HCT116 (cell line): ENCODE measurements around the gene COTL1. TPM values are rescaled to one million over a fixed set of nuclear protein-coding genes. Genes with fewer than 3 reads are reported as not detected.

Experiments used
- ATAC-seq: fragments of 200-7000 bp; cut with Tn5 transposase; 2 replicates; pipeline ENCODE4 v1.9.1; 2020; ENCODE audit warnings: mild to moderate bottlenecking, moderate library complexity
- BruUV-seq: library from RNA; stranded (reverse); fragments of 400-500 nt; replicated peaks from 2 replicates; lab custom pipeline; 2021; lab: Mats Ljungman, UMichigan
- CTCF ChIA-PET: fragments of 300-600 bp; sonication (Branson Sonifier 250); formaldehyde crosslinking; loops from one replicate; lab custom pipeline; 2021; ENCODE audit warnings: antibody characterized with exemption; lab: Charles Lee
- POLR2A ChIA-PET: fragments of 300-600, 350-600 bp; sonication (Branson Sonifier 250); formaldehyde crosslinking; loops from one replicate; lab custom pipeline; 2021; ENCODE audit warnings: antibody characterized with exemption; lab: Charles Lee
- RAD21 ChIA-PET, 2 experiments: fragments of 300-600 bp; sonication (Branson Sonifier 250); formaldehyde crosslinking; loops; one replicate each; lab custom pipeline; 2023; ENCODE audit warnings: low total read pairs in 2 of 2; ENCODE audit not compliant: uncharacterized antibody in 2 of 2, unreplicated experiment in 2 of 2, low non-redundant PET in 1 of 2; lab: Charles Lee
- DNase-seq: peaks from one replicate; pipeline ENCODE4 v3.0.0-alpha.2; 2010; ENCODE audit warnings: low read depth, low spot score
- H2AFZ ChIP-seq: fragments of 200-600 bp; shearing (Covaris generic), sonication (generic); 2 replicates; pipeline ENCODE4 v1.6.1; 2017; ENCODE audit warnings: low read depth, mixed run types, mixed read lengths, antibody characterized with exemption, low read length; ENCODE audit not compliant: poor library complexity, severe bottlenecking
- H3K27ac ChIP-seq: 2 replicates; pipeline ENCODE4 v1.5.1; 2012; ENCODE audit warnings: low read depth, low read length
- H3K27me3 ChIP-seq: fragments of 200-600 bp; sonication (generic); 2 replicates; pipeline ENCODE4 v1.6.1; 2016; ENCODE audit warnings: mixed run types, low read length, mixed read lengths; ENCODE audit not compliant: insufficient read depth
- H3K36me3 ChIP-seq, 2 experiments: fragments of 200-500 bp in 1 of 2; fragments of 200-600 bp in 1 of 2; sonication (Bioruptor generic) in 1 of 2; sonication (generic) in 1 of 2; 2 replicates each; pipeline versions ENCODE4 v1.5.1 to v1.6.1; 2014 to 2016; ENCODE audit warnings: low read length in 2 of 2, inconsistent platforms in 1 of 2, mixed read lengths in 1 of 2, mixed run types in 1 of 2; ENCODE audit not compliant: insufficient read depth in 2 of 2, control insufficient read depth in 1 of 2
- H3K4me1 ChIP-seq, 2 experiments: fragments of 200-600 bp in 1 of 2; sonication (generic) in 1 of 2; 2 replicates each; pipeline versions ENCODE4 v1.5.1 to v1.6.1; 2012 to 2017; ENCODE audit warnings: low read length in 2 of 2, inconsistent platforms in 1 of 2, mild to moderate bottlenecking in 1 of 2, mixed read lengths in 1 of 2, mixed run types in 1 of 2, moderate library complexity in 1 of 2; ENCODE audit not compliant: insufficient read depth in 2 of 2, control insufficient read depth in 1 of 2
- H3K4me2 ChIP-seq: fragments of 200-600 bp; sonication (generic); 2 replicates; pipeline ENCODE4 v1.6.1; 2017; ENCODE audit warnings: mixed run types, low read length, mixed read lengths
- H3K4me3 ChIP-seq, 2 experiments: fragments of 200-600 bp in 1 of 2; sonication (generic) in 1 of 2; replicated peaks in 1 of 2; 2 replicates each; pipeline ENCODE4 v1.5.1; 2011 to 2016; ENCODE audit warnings: low read length in 2 of 2, control low read depth in 1 of 2, low read depth in 1 of 2, mild to moderate bottlenecking in 1 of 2, mixed read lengths in 1 of 2, mixed run types in 1 of 2
- H3K79me2 ChIP-seq: fragments of 200-600 bp; sonication (generic); 2 replicates; pipeline ENCODE4 v1.6.1; 2017; ENCODE audit warnings: mild to moderate bottlenecking, mixed run types, low read length, moderate library complexity, mixed read lengths; ENCODE audit not compliant: insufficient read depth
- H3K9ac ChIP-seq: fragments of 200-600 bp; sonication (generic); 2 replicates; pipeline ENCODE4 v1.6.1; 2016; ENCODE audit warnings: low read length, mixed read lengths
- H3K9me2 ChIP-seq: fragments of 200-600 bp; sonication (generic), shearing (Covaris generic); 2 replicates; pipeline ENCODE4 v1.6.1; 2017; ENCODE audit warnings: mixed run types, mild to moderate bottlenecking, moderate library complexity; ENCODE audit not compliant: insufficient read depth
- H3K9me3 ChIP-seq, 2 experiments: fragments of 200-500 bp in 1 of 2; fragments of 200-600 bp in 1 of 2; sonication (Bioruptor generic) in 1 of 2; sonication (generic) in 1 of 2; 2 replicates each; pipeline ENCODE4 v1.6.1; 2014 to 2017; ENCODE audit warnings: low read length in 2 of 2, mixed read lengths in 2 of 2, inconsistent platforms in 1 of 2, low read depth in 1 of 2, mild to moderate bottlenecking in 1 of 2, mixed run types in 1 of 2, moderate library complexity in 1 of 2; ENCODE audit not compliant: control insufficient read depth in 1 of 2, insufficient read depth in 1 of 2
- H4K20me1 ChIP-seq: fragments of 200-600 bp; sonication (generic), shearing (Covaris generic); 2 replicates; pipeline ENCODE4 v1.6.1; 2017; ENCODE audit warnings: mixed run types, mild to moderate bottlenecking, moderate library complexity; ENCODE audit not compliant: insufficient read depth
- CEBPB ChIP-seq: IDR thresholded peaks from 2 replicates; pipeline ENCODE4 v1.6.1; 2012; ENCODE audit warnings: low read depth
- EGR1 ChIP-seq: IDR thresholded peaks from 2 replicates; pipeline ENCODE4 v1.6.1; 2012; ENCODE audit warnings: low read depth
- ELF1 ChIP-seq: IDR thresholded peaks from 2 replicates; pipeline ENCODE4 v1.6.1; 2012; ENCODE audit warnings: low read depth, borderline replicate concordance
- EZH2 ChIP-seq: fragments of 200-600 bp; sonication (generic); IDR thresholded peaks from 2 replicates; pipeline ENCODE4 v1.6.1; 2017; ENCODE audit warnings: antibody characterized with exemption, mixed run types
- EZH2phosphoT487 ChIP-seq: fragments of 200-600 bp; IDR thresholded peaks from 2 replicates; pipeline ENCODE4 v1.6.1; 2018; ENCODE audit warnings: antibody characterized with exemption, borderline replicate concordance
- FOSL1 ChIP-seq: IDR thresholded peaks from 2 replicates; pipeline ENCODE4 v1.6.1; 2012; ENCODE audit warnings: low read depth
- JUND ChIP-seq: IDR thresholded peaks from 2 replicates; pipeline ENCODE4 v1.6.1; 2012
- POLR2A ChIP-seq: IDR thresholded peaks from 2 replicates; pipeline ENCODE4 v1.7.0; 2011; ENCODE audit warnings: borderline replicate concordance; ENCODE audit not compliant: insufficient read depth, insufficient read length; ENCODE audit errors: extremely low read depth
- POLR2AphosphoS5 ChIP-seq: IDR thresholded peaks from 2 replicates; pipeline ENCODE4 v1.6.1; 2011; ENCODE audit warnings: mild to moderate bottlenecking, low read depth, low read length, moderate library complexity
- RAD21 ChIP-seq: IDR thresholded peaks from 2 replicates; pipeline ENCODE4 v1.6.1; 2012; ENCODE audit warnings: low read depth, mild to moderate bottlenecking
- SIN3A ChIP-seq: IDR thresholded peaks from 2 replicates; pipeline ENCODE4 v1.6.1; 2012; ENCODE audit warnings: low read depth
- SRF ChIP-seq: IDR thresholded peaks from 2 replicates; pipeline ENCODE4 v1.6.1; 2012; ENCODE audit warnings: low read depth
- TCF7L2 ChIP-seq: IDR thresholded peaks from 2 replicates; pipeline ENCODE4 v1.7.0; 2011; ENCODE audit warnings: borderline replicate concordance, inconsistent platforms; ENCODE audit not compliant: insufficient read depth, insufficient read length; ENCODE audit errors: extremely low read depth
- YY1 ChIP-seq: IDR thresholded peaks from 2 replicates; pipeline ENCODE4 v1.6.1; 2011; ENCODE audit warnings: low read length, low read depth, moderate library complexity, mild to moderate bottlenecking; ENCODE audit not compliant: insufficient replicate concordance; ENCODE audit errors: extremely low read depth
- ZFX ChIP-seq: fragments of 450-650 bp; IDR thresholded peaks from 2 replicates; pipeline ENCODE4 v1.6.1; 2017
- intact Hi-C: fragments of 100-400 bp; cut with micrococcal nuclease; formaldehyde crosslinking; loops from 2 replicates; pipeline ENCODE4 v1.10.0; 2022
- total RNA-seq: library from RNA; stranded (reverse); gene quantifications from one replicate; pipeline ENCODE4 v1.2.1, GENCODE V29; 2021; ENCODE audit not compliant: unreplicated experiment
- TF ChIP-seq, protein P1 (sequence below), 3 experiments: fragments of 200-600 bp in 1 of 3; sonication (generic) in 1 of 3; IDR thresholded peaks in 2 of 3; conservative IDR thresholded peaks in 1 of 3; 2 replicates each; pipeline ENCODE4 v1.5.1; 2012 to 2017; ENCODE audit warnings: low read depth in 2 of 3, low read length in 2 of 3, antibody characterized with exemption in 1 of 3, borderline replicate concordance in 1 of 3, control low read depth in 1 of 3, mild to moderate bottlenecking in 1 of 3, mixed read lengths in 1 of 3, mixed run types in 1 of 3, moderate library complexity in 1 of 3; ENCODE audit not compliant: insufficient read depth in 1 of 3
- TF ChIP-seq, protein P2 (sequence below): IDR thresholded peaks from 2 replicates; pipeline ENCODE4 v1.6.1; 2011; ENCODE audit warnings: mild to moderate bottlenecking, low read length, moderate library complexity; ENCODE audit not compliant: insufficient replicate concordance; ENCODE audit errors: extremely low read depth
- TF ChIP-seq, protein P3 (sequence below): IDR thresholded peaks from 2 replicates; pipeline ENCODE4 v1.6.1; 2012

COTL1 gene
- total RNA-seq, 1 experiment from 2014 or later, result 276 TPM

DNA sequence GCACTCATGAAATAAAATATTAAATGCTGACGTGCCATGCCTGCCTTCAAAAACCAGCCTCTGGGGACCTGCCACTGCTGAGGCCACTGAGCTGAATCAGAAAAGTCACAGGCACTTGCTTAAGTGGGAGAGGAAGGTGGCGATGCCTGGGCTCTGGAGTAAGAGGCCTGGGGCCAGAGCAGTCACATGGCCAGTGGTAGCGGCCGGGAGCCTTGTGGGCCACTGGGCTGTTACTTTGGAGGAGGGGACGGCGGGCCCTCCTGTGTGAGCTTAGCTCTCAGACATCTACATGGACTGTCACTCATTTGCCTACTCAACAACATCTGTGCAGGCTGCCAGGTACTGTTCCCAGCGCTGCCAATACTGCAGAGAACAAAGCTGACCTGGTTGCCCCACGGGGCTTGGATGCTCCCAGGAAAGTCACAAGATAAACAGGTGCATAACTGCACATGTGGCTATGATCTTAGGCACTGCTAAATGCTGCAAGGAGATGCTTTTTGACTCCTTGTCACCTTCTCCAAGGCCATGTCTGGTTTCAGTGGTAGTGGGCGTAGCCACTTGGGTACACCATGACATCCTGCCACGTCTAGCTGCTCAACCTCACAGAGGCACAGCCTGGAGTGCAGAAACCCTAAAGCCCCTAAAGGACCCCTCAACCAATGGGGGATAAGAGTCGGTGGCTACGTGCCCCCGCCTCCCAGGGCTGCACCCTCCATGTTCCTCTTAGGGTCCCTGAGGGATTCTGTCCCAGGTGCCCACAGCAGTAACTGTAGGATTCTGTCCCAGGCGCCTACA lies 11.6 kb downstream of the COTL1 start:
- Histone ChIP-seq H3K36me3 (peaks cover 0 to 7% of the 10 kb centered on the region in 2 experiments; a peak in 1 of 4 replicates), H3K4me3 (no peak overlapping the region), H2AFZ (no peak overlapping the region), H3K4me2 (no peak overlapping the region), H3K79me2 (peaks cover 93% of the 10 kb centered on the region), H3K9ac (no peak overlapping the region), H3K9me2 (no peaks in the 10 kb centered on the region), H4K20me1 (peaks cover 4% of the 10 kb centered on the region; the same call in 1 of the 2 replicates), H3K9me3 (no peaks in the 10 kb centered on the region), H3K27me3 (no peaks in the 10 kb centered on the region), H3K4me1 (peaks cover 31 to 54% of the 10 kb centered on the region in 2 experiments), H3K27ac (no peak overlapping the region)
- TF ChIP-seq YY1 (no peak), ZFX (no peak), JUND (no peak), EGR1 (no peak), SIN3A (no peak), FOSL1 (no peak), CEBPB (no peak), EZH2 (no peak), POLR2AphosphoS5 (no peak), SRF (no peak), ELF1 (no peak), POLR2A (no peak), TCF7L2 (no peak), RAD21 (no peak), EZH2phosphoT487 (no peak)
- TF ChIP-seq, protein P1, sequence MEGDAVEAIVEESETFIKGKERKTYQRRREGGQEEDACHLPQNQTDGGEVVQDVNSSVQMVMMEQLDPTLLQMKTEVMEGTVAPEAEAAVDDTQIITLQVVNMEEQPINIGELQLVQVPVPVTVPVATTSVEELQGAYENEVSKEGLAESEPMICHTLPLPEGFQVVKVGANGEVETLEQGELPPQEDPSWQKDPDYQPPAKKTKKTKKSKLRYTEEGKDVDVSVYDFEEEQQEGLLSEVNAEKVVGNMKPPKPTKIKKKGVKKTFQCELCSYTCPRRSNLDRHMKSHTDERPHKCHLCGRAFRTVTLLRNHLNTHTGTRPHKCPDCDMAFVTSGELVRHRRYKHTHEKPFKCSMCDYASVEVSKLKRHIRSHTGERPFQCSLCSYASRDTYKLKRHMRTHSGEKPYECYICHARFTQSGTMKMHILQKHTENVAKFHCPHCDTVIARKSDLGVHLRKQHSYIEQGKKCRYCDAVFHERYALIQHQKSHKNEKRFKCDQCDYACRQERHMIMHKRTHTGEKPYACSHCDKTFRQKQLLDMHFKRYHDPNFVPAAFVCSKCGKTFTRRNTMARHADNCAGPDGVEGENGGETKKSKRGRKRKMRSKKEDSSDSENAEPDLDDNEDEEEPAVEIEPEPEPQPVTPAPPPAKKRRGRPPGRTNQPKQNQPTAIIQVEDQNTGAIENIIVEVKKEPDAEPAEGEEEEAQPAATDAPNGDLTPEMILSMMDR (IDR thresholded peaks at IDR 0.05 in 2 of 3, conservative IDR thresholded peaks at IDR 0.05 in 1 of 3; ENCODE audit: borderline replicate concordance in 1 of 3, insufficient read depth in 1 of 3, low read depth in 2 of 3, low read length in 2 of 3), result no peak
- TF ChIP-seq, protein P2, sequence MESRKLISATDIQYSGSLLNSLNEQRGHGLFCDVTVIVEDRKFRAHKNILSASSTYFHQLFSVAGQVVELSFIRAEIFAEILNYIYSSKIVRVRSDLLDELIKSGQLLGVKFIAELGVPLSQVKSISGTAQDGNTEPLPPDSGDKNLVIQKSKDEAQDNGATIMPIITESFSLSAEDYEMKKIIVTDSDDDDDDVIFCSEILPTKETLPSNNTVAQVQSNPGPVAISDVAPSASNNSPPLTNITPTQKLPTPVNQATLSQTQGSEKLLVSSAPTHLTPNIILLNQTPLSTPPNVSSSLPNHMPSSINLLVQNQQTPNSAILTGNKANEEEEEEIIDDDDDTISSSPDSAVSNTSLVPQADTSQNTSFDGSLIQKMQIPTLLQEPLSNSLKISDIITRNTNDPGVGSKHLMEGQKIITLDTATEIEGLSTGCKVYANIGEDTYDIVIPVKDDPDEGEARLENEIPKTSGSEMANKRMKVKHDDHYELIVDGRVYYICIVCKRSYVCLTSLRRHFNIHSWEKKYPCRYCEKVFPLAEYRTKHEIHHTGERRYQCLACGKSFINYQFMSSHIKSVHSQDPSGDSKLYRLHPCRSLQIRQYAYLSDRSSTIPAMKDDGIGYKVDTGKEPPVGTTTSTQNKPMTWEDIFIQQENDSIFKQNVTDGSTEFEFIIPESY, result no peak
- TF ChIP-seq, protein P3, sequence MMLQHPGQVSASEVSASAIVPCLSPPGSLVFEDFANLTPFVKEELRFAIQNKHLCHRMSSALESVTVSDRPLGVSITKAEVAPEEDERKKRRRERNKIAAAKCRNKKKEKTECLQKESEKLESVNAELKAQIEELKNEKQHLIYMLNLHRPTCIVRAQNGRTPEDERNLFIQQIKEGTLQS, result no peak
- DNase-seq (no peak), ATAC-seq (no peak)
- RAD21 ChIA-PET, result no interaction called here
- POLR2A ChIA-PET, result interaction anchor here (1.1 to 1.3 kb wide), 2 partner anchors 9 to 12 kb away, joined by 3 to 4 read pairs; partner anchors contain the start of gene COTL1
- no TSS peak for BruUV-seq
- CTCF ChIA-PET, result no interaction called here
- intact Hi-C loops, result no loop called here
